Measurements from ENCODE around the gene NUDT4.

- TF ChIP-seq, protein P1, sequence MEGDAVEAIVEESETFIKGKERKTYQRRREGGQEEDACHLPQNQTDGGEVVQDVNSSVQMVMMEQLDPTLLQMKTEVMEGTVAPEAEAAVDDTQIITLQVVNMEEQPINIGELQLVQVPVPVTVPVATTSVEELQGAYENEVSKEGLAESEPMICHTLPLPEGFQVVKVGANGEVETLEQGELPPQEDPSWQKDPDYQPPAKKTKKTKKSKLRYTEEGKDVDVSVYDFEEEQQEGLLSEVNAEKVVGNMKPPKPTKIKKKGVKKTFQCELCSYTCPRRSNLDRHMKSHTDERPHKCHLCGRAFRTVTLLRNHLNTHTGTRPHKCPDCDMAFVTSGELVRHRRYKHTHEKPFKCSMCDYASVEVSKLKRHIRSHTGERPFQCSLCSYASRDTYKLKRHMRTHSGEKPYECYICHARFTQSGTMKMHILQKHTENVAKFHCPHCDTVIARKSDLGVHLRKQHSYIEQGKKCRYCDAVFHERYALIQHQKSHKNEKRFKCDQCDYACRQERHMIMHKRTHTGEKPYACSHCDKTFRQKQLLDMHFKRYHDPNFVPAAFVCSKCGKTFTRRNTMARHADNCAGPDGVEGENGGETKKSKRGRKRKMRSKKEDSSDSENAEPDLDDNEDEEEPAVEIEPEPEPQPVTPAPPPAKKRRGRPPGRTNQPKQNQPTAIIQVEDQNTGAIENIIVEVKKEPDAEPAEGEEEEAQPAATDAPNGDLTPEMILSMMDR (IDR thresholded peaks at IDR 0.05): no peak
- TF ChIP-seq POLR2A (IDR thresholded peaks at IDR 0.05): no peak
These were observed 24.9 kb downstream of the NUDT4 start for GRCh38 chr12:93402333-93403311.

All from Peyer's patch (tissue), 4 donors.